GM23338 (cell line): ENCODE data around the gene THSD7A. TPM values are rescaled to one million over a fixed set of nuclear protein-coding genes. Genes with fewer than 3 reads are reported as not detected.

Experiments used
- ATAC-seq: fragments of 200-7000 bp; cut with Tn5 transposase; 3 replicates; pipeline ENCODE4 v1.9.1; 2020
- DNase-seq: peaks from one replicate; pipeline ENCODE4 v3.0.0-alpha.2; 2015; ENCODE audit warnings: low spot score
- H2AFZ ChIP-seq: fragments of 200-600 bp; sonication (generic); 2 replicates; pipeline ENCODE4 v1.8.0; 2016; ENCODE audit warnings: antibody characterized with exemption, mild to moderate bottlenecking, moderate library complexity
- H3F3A ChIP-seq: fragments of 200-600 bp; sonication (generic); replicated peaks from 2 replicates; pipeline ENCODE4 v1.8.0; 2017; ENCODE audit warnings: antibody characterized with exemption, mixed run types, low read depth
- H3K27ac ChIP-seq: fragments of 200-600 bp; sonication (generic); 2 replicates; pipeline ENCODE4 v1.6.1; 2016; ENCODE audit warnings: low read depth
- H3K27me3 ChIP-seq: fragments of 200-600 bp; sonication (generic); 2 replicates; pipeline ENCODE4 v1.8.0; 2016; ENCODE audit warnings: mild to moderate bottlenecking, mixed run types, moderate library complexity; ENCODE audit not compliant: insufficient read depth
- H3K36me3 ChIP-seq: fragments of 200-600 bp; sonication (generic); 2 replicates; pipeline ENCODE4 v1.8.0; 2016; ENCODE audit warnings: mild to moderate bottlenecking; ENCODE audit not compliant: insufficient read depth
- H3K4me1 ChIP-seq: fragments of 200-600 bp; sonication (generic); 2 replicates; pipeline ENCODE4 v1.8.0; 2016; ENCODE audit warnings: mild to moderate bottlenecking, moderate library complexity; ENCODE audit not compliant: insufficient read depth
- H3K4me2 ChIP-seq: fragments of 200-600 bp; sonication (generic); 2 replicates; pipeline ENCODE4 v1.7.1; 2017; ENCODE audit warnings: mixed run types
- H3K4me3 ChIP-seq: fragments of 200-600 bp; sonication (generic); 2 replicates; pipeline ENCODE4 v1.6.1; 2016; ENCODE audit warnings: mixed run types
- H3K79me2 ChIP-seq: fragments of 200-600 bp; sonication (generic); replicated peaks from 2 replicates; pipeline ENCODE4 v1.8.0; 2017; ENCODE audit warnings: mild to moderate bottlenecking; ENCODE audit not compliant: insufficient read depth
- H3K9me2 ChIP-seq: fragments of 200-600 bp; sonication (generic); 2 replicates; pipeline ENCODE4 v1.8.0; 2017; ENCODE audit not compliant: insufficient read depth
- H4K20me1 ChIP-seq: fragments of 200-600 bp; sonication (generic); replicated peaks from 2 replicates; pipeline ENCODE4 v1.8.0; 2017; ENCODE audit warnings: mild to moderate bottlenecking; ENCODE audit not compliant: insufficient read depth
- H3K27ac Mint-ChIP-seq: 2 replicates; pipeline ENCODE4 v1.8.0; 2020; ENCODE audit warnings: inconsistent platforms, mild to moderate bottlenecking, moderate library complexity, mixed read lengths
- H3K27me3 Mint-ChIP-seq: 3 replicates; pipeline ENCODE4 v1.8.0; 2022; ENCODE audit warnings: low read depth, mild to moderate bottlenecking, moderate library complexity, mixed read lengths, inconsistent platforms; ENCODE audit not compliant: insufficient read depth, poor library complexity
- H3K36me3 Mint-ChIP-seq: 3 replicates; pipeline ENCODE4 v1.8.0; 2021; ENCODE audit warnings: low read depth, mild to moderate bottlenecking, inconsistent platforms, moderate library complexity, mixed read lengths
- H3K4me1 Mint-ChIP-seq: 3 replicates; pipeline ENCODE4 v1.8.0; 2020; ENCODE audit warnings: mild to moderate bottlenecking, inconsistent platforms, mixed read lengths
- H3K4me3 Mint-ChIP-seq: 3 replicates; pipeline ENCODE4 v1.8.0; 2021; ENCODE audit warnings: moderate library complexity, mild to moderate bottlenecking, inconsistent platforms, mixed read lengths
- H3K9me3 Mint-ChIP-seq: 3 replicates; pipeline ENCODE4 v1.8.0; 2020; ENCODE audit warnings: moderate library complexity, mild to moderate bottlenecking, inconsistent platforms, mixed read lengths
- CTCF ChIP-seq, 2 experiments: fragments of 200-600 bp in 1 of 2; sonication (generic) in 1 of 2; conservative IDR thresholded peaks; 2 replicates each; pipeline versions ENCODE4 v1.5.1 to v1.6.1; 2016 to 2017; ENCODE audit warnings: antibody characterized with exemption in 2 of 2, low read depth in 2 of 2, mild to moderate bottlenecking in 2 of 2, moderate library complexity in 1 of 2
- EZH2 ChIP-seq: fragments of 200-600 bp; sonication (generic); IDR thresholded peaks from one replicate; pipeline ENCODE4 v1.8.0; 2017; ENCODE audit warnings: antibody characterized with exemption, mild to moderate bottlenecking, low read depth; ENCODE audit not compliant: unreplicated experiment
- EZH2phosphoT487 ChIP-seq: fragments of 200-600 bp; sonication (generic); IDR thresholded peaks from one replicate; pipeline ENCODE4 v1.8.1; 2018; ENCODE audit warnings: antibody characterized with exemption; ENCODE audit not compliant: unreplicated experiment
- JUNB ChIP-seq: IDR thresholded peaks from one replicate; pipeline ENCODE4 v1.6.1; 2016; ENCODE audit warnings: antibody characterized with exemption; ENCODE audit not compliant: unreplicated experiment
- POLR2AphosphoS5 ChIP-seq: IDR thresholded peaks from 2 replicates; pipeline ENCODE4 v1.6.1; 2016; ENCODE audit warnings: antibody characterized with exemption, low read depth
- ZNF114 ChIP-seq: fragments of 250-450 bp; sonication (Bioruptor Pico); IDR thresholded peaks from 2 replicates; pipeline ENCODE4 v1.5.0; 2020; ENCODE audit warnings: mild to moderate bottlenecking, moderate library complexity
- ZNF331 ChIP-seq: fragments of 250-450 bp; sonication (Bioruptor Pico); IDR thresholded peaks from 2 replicates; pipeline ENCODE4 v1.5.0; 2020; ENCODE audit warnings: low read depth, mild to moderate bottlenecking, moderate library complexity
- polyA plus RNA-seq: library from polyadenylated mRNA; unstranded; fragments of >200 nt; fragmentation: Nextera tagmentation; extraction: Ambion mirVana; gene quantifications from 2 replicates; pipeline ENCODE4 v1.2.1, GENCODE V29; 2016
- total RNA-seq: library from RNA; depleted of rRNA; stranded (reverse); fragments of >200 nt; shearing (Covaris generic); gene quantifications from 2 replicates; pipeline ENCODE4 v1.2.3, GENCODE V29; 2014
- TF ChIP-seq, protein P1 (sequence below): IDR thresholded peaks from one replicate; pipeline ENCODE4 v1.6.1; 2018; ENCODE audit warnings: antibody characterized with exemption; ENCODE audit not compliant: unreplicated experiment
- TF ChIP-seq, protein P2 (sequence below): IDR thresholded peaks from 2 replicates; pipeline ENCODE4 v1.6.1; 2016; ENCODE audit warnings: antibody characterized with exemption

THSD7A gene
- total and polyA plus RNA-seq, 2 experiments from 2014 or later, result 1.3 to 2.1 TPM

GRCh38 chr7:11881680-11882079, 49.7 kb upstream of the THSD7A start (continued):
- TF ChIP-seq, protein P1, sequence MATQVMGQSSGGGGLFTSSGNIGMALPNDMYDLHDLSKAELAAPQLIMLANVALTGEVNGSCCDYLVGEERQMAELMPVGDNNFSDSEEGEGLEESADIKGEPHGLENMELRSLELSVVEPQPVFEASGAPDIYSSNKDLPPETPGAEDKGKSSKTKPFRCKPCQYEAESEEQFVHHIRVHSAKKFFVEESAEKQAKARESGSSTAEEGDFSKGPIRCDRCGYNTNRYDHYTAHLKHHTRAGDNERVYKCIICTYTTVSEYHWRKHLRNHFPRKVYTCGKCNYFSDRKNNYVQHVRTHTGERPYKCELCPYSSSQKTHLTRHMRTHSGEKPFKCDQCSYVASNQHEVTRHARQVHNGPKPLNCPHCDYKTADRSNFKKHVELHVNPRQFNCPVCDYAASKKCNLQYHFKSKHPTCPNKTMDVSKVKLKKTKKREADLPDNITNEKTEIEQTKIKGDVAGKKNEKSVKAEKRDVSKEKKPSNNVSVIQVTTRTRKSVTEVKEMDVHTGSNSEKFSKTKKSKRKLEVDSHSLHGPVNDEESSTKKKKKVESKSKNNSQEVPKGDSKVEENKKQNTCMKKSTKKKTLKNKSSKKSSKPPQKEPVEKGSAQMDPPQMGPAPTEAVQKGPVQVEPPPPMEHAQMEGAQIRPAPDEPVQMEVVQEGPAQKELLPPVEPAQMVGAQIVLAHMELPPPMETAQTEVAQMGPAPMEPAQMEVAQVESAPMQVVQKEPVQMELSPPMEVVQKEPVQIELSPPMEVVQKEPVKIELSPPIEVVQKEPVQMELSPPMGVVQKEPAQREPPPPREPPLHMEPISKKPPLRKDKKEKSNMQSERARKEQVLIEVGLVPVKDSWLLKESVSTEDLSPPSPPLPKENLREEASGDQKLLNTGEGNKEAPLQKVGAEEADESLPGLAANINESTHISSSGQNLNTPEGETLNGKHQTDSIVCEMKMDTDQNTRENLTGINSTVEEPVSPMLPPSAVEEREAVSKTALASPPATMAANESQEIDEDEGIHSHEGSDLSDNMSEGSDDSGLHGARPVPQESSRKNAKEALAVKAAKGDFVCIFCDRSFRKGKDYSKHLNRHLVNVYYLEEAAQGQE, result no peak
- TF ChIP-seq JUNB (no peak), CTCF (conservative IDR thresholded peaks at IDR 0.05; ENCODE audit: low read depth in 2 of 2) (no peak), ZNF114 (CRISPR knock-in tag) (no peak), POLR2AphosphoS5 (no peak)
- TF ChIP-seq, protein P2, sequence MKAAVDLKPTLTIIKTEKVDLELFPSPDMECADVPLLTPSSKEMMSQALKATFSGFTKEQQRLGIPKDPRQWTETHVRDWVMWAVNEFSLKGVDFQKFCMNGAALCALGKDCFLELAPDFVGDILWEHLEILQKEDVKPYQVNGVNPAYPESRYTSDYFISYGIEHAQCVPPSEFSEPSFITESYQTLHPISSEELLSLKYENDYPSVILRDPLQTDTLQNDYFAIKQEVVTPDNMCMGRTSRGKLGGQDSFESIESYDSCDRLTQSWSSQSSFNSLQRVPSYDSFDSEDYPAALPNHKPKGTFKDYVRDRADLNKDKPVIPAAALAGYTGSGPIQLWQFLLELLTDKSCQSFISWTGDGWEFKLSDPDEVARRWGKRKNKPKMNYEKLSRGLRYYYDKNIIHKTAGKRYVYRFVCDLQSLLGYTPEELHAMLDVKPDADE, result no peak

GRCh38 chr7:11875635-11876034, 43.6 kb upstream of the THSD7A start:
- no peaks in the 10 kb centered on the region for H3K79me2 ChIP-seq
- Mint-ChIP-seq H3K27me3 (peaks cover 5% of the 10 kb centered on the region), H3K36me3 (no peaks in the 10 kb centered on the region), H3K27ac (no peak overlapping the region), H3K9me3 (0 out of 3 replicates have a peak, but pooled peaks cover 3% of the 10 kb centered on the region), H3K4me3 (no peak overlapping the region), H3K4me1 (no peaks in the 10 kb centered on the region)
- H3K36me3 ChIP-seq, result no peaks in the 10 kb centered on the region
- no peaks in the 10 kb centered on the region for H3K27me3 ChIP-seq
- no peaks in the 10 kb centered on the region for H3F3A ChIP-seq
- no peak for DNase-seq
- ATAC-seq, result no peak
- H4K20me1 ChIP-seq, result no peaks in the 10 kb centered on the region
- no peak overlapping the region for H2AFZ ChIP-seq
- H3K4me2 ChIP-seq, result no peak overlapping the region
- no peak overlapping the region for H3K27ac ChIP-seq
- H3K4me3 ChIP-seq, result no peak overlapping the region
- no peaks in the 10 kb centered on the region for H3K9me2 ChIP-seq
- H3K4me1 ChIP-seq, result no peaks in the 10 kb centered on the region
- TF ChIP-seq JUNB (no peak), EZH2 (no peak), ZNF114 (CRISPR knock-in tag) (no peak), EZH2phosphoT487 (no peak), POLR2AphosphoS5 (no peak), ZNF331 (CRISPR knock-in tag) (no peak)
- TF ChIP-seq, protein P1, result no peak
- TF ChIP-seq, protein P2, result no peak
